ENCODE measurements around the gene LRR1.

GRCh38 chr14:49612671-49613070 lies 13.9 kb downstream of the LRR1 start:
- TF ChIP-seq CTCF (IDR thresholded peaks at IDR 0.05) (no peak), POLR2A (IDR thresholded peaks at IDR 0.05) (no peak)
